ENCODE data around the gene LCT. TPM values are rescaled to one million over a fixed set of nuclear protein-coding genes. Genes with fewer than 3 reads are reported as not detected.

LCT gene
- total RNA-seq, 4 donors from 2014 or later: under 0.01 TPM; not detected in 3

DNA sequence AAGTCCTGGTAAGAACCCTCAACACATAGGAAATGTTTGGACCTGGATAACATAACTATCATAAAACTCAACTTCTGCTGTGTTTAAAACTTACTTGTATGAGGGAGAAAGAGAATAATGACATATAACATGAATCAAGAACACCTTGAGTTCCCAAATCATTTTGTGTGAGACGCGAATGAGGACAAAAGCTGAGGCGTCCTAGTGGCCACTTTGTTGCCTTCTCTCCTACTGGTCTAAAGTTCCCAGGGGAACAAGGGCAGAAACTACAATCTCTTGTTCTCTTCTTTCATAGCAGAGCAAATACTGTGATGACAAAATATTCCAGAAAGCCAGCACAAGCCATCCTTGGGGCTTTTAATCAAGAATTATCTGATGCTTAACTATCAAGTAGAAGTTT is 8.3 kb upstream of the LCT start:
- whole genome bisulfite sequencing, 2 donors: 77 to 88% methylated on average over 3 of the region's 3 CpGs

DNA sequence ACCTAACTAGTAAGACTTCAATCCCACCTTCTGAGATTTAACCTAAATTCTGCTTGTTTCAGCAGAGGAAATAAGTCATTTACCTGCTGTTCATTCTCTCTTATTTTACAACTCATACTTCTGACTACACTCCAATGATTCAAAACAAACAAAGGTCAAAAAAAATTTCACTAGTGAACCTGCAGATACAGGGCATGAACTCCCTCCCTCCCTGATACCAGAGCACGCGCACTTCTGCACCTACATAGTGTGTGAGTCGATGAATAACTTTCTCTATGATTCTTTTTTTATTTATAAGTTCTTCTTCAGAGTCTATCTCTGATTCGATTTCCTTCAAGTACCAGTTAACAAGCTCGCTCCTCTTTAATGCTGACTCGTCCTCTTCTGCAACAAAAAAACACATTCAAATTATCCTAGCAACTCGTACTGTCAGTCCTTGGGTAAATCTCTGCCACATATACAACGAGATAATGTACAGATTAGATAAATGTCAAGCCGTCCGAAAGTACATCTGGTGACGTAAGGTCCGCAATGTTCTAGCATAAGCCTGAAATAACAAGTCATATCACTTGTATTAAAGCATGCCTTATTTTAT is 7.4 kb upstream of the LCT start:
- WGBS, 2 donors: 92 to 94% methylated on average over 12 of the region's 12 CpGs
- peaks cover 0 to 84% (median 15%) of the 10 kb centered on the region in 3 donors for H3K36me3 ChIP-seq

More for the DNA sequence above, 8.3 kb upstream of the LCT start:
- Histone ChIP-seq H3K4me1 (peaks cover 0 to under 1% (median 0%) of the 10 kb centered on the region in 3 donors), H3K4me3 (no peak overlapping the region), H3K36me3 (peaks cover 0 to 92% (median 15%) of the 10 kb centered on the region in 3 donors), H3K9me3 (no peaks in the 10 kb centered on the region), H3K27me3 (no peaks in the 10 kb centered on the region), H3K27ac (no peak overlapping the region)
- TF ChIP-seq POLR2A (IDR thresholded peaks at IDR 0.05): no peak
- TF ChIP-seq, protein P1, sequence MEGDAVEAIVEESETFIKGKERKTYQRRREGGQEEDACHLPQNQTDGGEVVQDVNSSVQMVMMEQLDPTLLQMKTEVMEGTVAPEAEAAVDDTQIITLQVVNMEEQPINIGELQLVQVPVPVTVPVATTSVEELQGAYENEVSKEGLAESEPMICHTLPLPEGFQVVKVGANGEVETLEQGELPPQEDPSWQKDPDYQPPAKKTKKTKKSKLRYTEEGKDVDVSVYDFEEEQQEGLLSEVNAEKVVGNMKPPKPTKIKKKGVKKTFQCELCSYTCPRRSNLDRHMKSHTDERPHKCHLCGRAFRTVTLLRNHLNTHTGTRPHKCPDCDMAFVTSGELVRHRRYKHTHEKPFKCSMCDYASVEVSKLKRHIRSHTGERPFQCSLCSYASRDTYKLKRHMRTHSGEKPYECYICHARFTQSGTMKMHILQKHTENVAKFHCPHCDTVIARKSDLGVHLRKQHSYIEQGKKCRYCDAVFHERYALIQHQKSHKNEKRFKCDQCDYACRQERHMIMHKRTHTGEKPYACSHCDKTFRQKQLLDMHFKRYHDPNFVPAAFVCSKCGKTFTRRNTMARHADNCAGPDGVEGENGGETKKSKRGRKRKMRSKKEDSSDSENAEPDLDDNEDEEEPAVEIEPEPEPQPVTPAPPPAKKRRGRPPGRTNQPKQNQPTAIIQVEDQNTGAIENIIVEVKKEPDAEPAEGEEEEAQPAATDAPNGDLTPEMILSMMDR (IDR thresholded peaks at IDR 0.05): no peak
- DNase-seq: no peak
- intact Hi-C loops (cut with DNase I): no loop called here

DNA sequence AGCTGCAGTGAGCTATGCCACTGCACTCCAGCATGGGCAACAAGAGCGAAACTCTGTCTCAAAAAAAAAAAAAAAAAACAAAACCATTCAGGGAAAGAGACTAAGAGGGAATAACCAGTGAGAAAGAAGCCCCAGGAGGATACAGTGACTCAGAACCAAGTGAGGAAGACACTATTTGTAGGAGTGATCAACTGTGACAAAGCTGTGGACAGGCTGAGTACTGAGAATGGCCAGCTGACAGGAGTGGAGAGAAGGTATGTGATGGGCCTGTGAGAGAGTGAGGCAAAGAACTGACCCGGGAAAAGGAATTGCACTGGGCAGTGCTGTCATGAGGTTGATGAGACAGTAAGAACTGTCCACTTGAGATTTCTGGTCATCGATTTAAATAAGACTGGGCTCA is 6.7 kb upstream of the LCT start:
- no peak overlapping the region for H3K4me3 ChIP-seq
- no peaks in the 10 kb centered on the region for H3K9me3 ChIP-seq
- DNase-seq: no peak
- no peak overlapping the region for H3K27ac ChIP-seq
- H3K27me3 ChIP-seq: no peaks in the 10 kb centered on the region
- H3K4me1 ChIP-seq: peaks cover 0 to 9% (median 4%) of the 10 kb centered on the region in 3 donors
- intact Hi-C loops (cut with DNase I): no loop called here
- H3K36me3 ChIP-seq: peaks cover 0 to 76% (median 15%) of the 10 kb centered on the region in 3 donors
- TF ChIP-seq, protein P1 (IDR thresholded peaks at IDR 0.05): no peak
- TF ChIP-seq POLR2A (IDR thresholded peaks at IDR 0.05): no peak
- 89 to 94% methylated on average over 3 of the region's 3 CpGs for WGBS, 2 donors

More for the DNA sequence above, 7.4 kb upstream of the LCT start:
- no peak overlapping the region for H3K4me3 ChIP-seq
- no peak for DNase-seq
- intact Hi-C loops (cut with DNase I): no loop called here
- H3K4me1 ChIP-seq: peaks cover 0 to 9% (median 3%) of the 10 kb centered on the region in 3 donors
- H3K9me3 ChIP-seq: no peaks in the 10 kb centered on the region
- H3K27me3 ChIP-seq: no peaks in the 10 kb centered on the region
- no peak for TF ChIP-seq POLR2A (IDR thresholded peaks at IDR 0.05)
- TF ChIP-seq, protein P1 (IDR thresholded peaks at IDR 0.05): no peak
- no peak overlapping the region for H3K27ac ChIP-seq

DNA sequence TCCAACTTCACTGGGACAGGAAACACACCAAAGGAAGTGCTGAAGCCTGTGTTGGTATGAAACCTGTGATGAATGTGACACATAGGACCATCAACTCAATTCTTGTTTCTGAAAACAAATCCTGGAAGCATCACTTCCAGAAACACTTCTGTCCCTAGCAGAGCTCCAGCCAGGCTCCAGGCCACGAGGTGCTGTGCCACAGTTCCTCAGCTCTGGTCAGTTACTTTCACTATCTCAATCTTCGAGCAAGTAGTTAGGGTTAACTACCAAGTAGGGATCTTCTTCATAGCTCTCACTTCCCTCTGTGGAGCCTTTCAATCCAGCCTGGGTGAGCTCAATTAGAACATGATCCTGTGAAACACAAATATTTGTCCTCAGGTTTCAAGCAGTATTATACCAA is 3.6 kb upstream of the LCT start:
- no peak overlapping the region for H3K4me3 ChIP-seq
- no peak for TF ChIP-seq POLR2A (IDR thresholded peaks at IDR 0.05)
- TF ChIP-seq, protein P1 (IDR thresholded peaks at IDR 0.05): no peak
- intact Hi-C loops (cut with DNase I): no loop called here
- H3K9me3 ChIP-seq: no peaks in the 10 kb centered on the region
- no peaks in the 10 kb centered on the region for H3K27me3 ChIP-seq
- DNase-seq: no peak
- peaks cover 0 to 46% (median 3%) of the 10 kb centered on the region in 3 donors for H3K36me3 ChIP-seq
- H3K27ac ChIP-seq: peak overlapping the region in 2 of 4 donors; percentile 1 to 18
- 40 to 79% methylated on average over 2 of the region's 2 CpGs for WGBS, 2 donors
- H3K4me1 ChIP-seq: peaks cover 0 to 9% (median 4%) of the 10 kb centered on the region in 3 donors

DNA sequence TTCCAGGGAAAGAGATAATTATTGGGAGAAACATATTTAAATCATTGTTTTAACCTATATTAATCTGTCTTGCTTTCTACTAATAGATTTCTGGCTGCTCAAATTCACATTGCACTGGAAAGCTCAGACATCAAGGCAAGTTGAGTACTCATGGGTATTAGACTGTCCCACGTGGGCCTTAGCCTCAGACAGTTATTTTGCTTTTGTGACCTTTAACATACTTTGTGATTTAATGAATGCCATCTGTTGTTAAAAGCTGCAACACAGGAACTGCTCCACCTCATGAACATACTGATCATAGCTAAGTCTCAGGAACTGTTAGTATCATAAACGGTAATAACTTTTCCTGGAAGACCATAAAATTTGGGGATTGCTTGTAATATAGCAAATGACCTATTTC is 2.7 kb upstream of the LCT start:
- H3K36me3 ChIP-seq: peaks cover 0 to 37% (median 0%) of the 10 kb centered on the region in 3 donors

More for the DNA sequence above, 2.7 kb upstream of the LCT start:
- no peak for DNase-seq
- WGBS, 2 donors: 47 to 65% methylated on average over 2 of the region's 2 CpGs
- intact Hi-C loops (cut with DNase I): no loop called here
- Histone ChIP-seq H3K9me3 (no peaks in the 10 kb centered on the region), H3K27ac (no peak overlapping the region), H3K4me1 (peaks cover 0 to 9% (median 4%) of the 10 kb centered on the region in 3 donors), H3K27me3 (no peaks in the 10 kb centered on the region), H3K4me3 (no peak overlapping the region)
- TF ChIP-seq POLR2A (IDR thresholded peaks at IDR 0.05): no peak
- TF ChIP-seq, protein P1 (IDR thresholded peaks at IDR 0.05): no peak

Measured in esophagus squamous epithelium (tissue), 5 donors.